Glomerular visceral epithelial cell (primary cell): ENCODE data around the gene HOXC10.

Experiments
- DNase-seq: peaks from one replicate; pipeline ENCODE4 v3.0.0-alpha.2; 2016; ENCODE audit errors: extremely low spot score

The HOXC10 gene

DNA sequence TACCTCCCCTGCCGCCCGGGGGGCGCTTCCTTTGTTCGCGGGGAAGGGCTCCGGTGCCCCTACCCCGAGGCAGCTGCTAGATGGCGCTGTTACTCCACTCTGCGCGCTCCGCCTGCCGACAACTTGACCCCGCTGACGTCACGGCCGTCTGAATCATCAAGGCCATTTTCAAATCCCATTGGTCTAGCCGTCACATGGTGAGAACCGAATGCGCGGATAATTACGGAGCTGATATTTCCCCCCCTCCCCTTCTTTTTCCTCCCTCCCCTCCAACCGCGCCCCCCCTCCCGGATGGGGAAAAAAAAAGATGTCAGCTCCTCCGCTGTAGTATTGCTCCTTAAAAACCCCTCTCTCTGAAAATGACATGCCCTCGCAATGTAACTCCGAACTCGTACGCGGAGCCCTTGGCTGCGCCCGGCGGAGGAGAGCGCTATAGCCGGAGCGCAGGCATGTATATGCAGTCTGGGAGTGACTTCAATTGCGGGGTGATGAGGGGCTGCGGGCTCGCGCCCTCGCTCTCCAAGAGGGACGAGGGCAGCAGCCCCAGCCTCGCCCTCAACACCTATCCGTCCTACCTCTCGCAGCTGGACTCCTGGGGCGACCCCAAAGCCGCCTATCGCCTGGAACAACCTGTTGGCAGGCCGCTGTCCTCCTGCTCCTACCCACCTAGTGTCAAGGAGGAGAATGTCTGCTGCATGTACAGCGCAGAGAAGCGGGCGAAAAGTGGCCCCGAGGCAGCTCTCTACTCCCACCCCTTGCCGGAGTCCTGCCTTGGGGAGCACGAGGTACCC is at the start of gene HOXC10:
HOXC10 (plus strand) TSS at position 246 of the 791 bp plus-strand sequence; CDS start at position 360, 114 bp downstream.
- DNase-seq = peak; percentile 95

- no peak for DNase-seq
Observed at GRCh38 chr12:53935383-53936341, 49.3 kb upstream of the HOXC10 start.

GRCh38 chr12:53937099-53937498 is 47.8 kb upstream of the HOXC10 start:
- DNase-seq = no peak

- DNase-seq = no peak
Observed at GRCh38 chr12:53937596-53938325, 47.2 kb upstream of the HOXC10 start.

GRCh38 chr12:53938326-53939140 is 46.4 kb upstream of the HOXC10 start, which contains the start of gene HOXC13:
Gene HOXC13 (plus strand): TSS chr12:53938831. CDS start chr12:53938907, 76 bp downstream.
- peak; percentile 85 for DNase-seq

GRCh38 chr12:53939141-53940108 is 45.5 kb upstream of the HOXC10 start:
- peak; percentile 33 for DNase-seq

DNA sequence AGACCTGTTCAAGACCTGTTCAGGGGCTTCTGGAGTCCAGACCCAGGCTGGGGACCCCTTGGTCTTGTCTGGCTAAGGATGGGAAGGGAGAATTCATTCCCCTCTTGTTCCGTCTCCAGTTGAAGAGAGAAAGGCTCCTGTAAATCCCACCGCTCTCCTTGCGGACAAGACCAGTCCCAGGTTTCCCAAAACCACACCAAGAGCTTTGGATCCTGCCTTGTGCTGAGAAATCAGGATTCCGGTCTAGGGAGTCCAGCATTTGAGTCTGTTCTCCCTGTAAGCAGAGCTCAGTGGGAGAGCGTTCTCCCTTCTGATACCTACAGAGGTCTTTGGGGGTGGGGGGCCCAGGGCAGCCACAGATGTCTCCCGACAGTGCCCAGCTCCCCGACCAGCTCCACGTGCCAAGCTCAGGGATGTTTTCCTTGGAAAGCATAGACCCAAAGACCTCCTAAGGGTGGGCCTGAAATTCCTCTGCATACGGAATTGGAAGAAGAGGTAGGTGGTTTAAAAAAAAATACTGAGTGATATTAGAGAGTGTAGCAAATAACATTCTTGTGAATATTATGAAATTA is 44.4 kb upstream of the HOXC10 start:
- no peak for DNase-seq

- no peak for DNase-seq
Observed at GRCh38 chr12:53941187-53941586, 43.8 kb upstream of the HOXC10 start.

DNA sequence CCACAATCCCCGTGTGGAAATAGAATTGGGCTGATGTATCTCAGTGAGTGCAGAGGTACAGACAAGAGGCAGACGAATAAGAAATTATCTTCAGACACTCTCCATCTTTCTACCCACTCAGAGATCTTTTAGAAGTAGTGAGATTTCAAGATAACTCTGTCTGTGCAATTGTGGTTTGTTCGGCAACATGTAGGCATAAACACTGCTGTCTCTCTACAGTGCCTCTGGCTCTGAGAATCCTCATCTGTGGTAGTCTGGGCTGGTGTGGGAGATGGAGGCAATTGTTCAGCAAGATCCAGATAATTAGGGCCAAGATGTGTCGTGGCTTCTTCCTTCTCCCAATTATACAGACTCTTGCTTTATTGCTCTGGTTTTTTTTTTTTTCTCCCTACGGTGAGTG is 43.2 kb upstream of the HOXC10 start:
- no peak for DNase-seq

- no peak for DNase-seq
Observed at GRCh38 chr12:53942467-53942997, 42.4 kb upstream of the HOXC10 start.

DNA sequence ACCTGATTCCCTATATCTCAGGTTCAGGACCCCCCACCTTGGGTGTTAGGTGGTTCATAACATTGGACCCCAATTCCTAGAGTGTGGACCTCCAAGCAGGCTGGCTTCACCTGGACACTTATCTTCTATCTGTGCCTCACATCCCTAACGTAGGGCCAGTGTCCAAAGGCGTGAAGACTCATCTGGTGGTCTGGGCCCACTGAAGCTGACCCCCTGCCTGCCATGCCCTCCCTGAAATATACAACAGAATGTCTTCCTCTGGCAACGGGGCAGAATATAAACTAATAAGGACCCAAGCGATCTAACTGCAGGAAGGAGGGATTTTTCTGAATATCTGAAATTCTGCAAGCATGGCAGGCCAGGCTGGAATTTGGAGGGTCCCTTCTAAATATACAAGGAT is 40.7 kb upstream of the HOXC10 start:
- DNase-seq = no peak

DNA sequence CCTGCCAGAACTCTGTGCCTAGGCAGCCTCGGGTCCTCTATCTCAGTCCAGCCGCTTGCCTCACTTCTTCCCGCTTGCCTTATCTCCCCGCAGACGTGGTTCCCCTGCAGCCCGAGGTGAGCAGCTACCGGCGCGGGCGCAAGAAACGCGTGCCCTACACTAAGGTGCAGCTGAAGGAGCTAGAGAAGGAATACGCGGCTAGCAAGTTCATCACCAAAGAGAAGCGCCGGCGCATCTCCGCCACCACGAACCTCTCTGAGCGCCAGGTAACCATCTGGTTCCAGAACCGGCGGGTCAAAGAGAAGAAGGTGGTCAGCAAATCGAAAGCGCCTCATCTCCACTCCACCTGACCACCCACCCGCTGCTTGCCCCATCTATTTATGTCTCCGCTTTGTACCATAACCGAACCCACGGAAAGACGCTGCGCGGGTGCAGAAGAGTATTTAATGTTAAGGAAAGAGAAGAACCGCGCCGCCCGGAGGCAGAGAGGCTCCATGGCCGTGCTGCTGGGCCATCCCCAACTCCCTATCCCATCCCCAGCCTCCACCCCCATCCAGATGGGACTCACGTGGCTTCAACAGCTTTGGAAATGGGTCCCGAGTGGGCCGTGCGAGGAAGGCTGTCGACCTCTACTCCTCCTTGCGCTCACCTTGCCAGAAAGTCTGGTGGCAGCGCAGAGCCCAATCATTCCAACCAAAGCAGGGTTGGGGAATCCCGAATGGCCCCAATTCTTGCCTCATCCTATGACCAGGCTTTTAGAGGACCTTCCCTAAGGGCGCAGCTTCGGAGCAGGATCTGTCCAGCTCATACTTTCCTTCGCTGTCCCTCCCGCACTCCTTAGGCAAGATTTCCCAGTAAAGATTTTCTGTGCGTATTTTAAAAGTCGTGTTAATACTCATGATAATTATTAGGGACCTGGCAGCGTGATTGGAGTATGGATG is 39.8 kb upstream of the HOXC10 start:
- no peak for DNase-seq

DNA sequence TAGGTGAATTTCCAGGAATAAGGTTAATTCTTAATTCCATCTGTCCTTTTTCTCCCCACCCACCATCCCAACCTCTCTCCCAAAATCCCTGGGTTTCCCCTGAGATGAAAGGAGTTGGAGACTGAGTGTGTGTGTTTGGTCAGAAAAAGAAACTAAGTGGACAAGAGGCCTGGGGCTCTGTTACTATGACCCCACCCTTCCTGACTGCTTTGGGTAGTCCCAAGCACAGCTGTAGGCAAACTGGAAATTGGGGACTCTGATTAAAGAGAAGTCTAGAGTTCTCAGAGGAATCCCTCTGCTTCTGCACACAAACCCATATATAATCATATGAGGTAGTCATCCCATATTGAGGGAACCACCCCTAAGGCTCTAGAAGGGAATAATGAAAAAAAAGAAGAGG is 37.2 kb upstream of the HOXC10 start:
- DNase-seq = no peak

DNA sequence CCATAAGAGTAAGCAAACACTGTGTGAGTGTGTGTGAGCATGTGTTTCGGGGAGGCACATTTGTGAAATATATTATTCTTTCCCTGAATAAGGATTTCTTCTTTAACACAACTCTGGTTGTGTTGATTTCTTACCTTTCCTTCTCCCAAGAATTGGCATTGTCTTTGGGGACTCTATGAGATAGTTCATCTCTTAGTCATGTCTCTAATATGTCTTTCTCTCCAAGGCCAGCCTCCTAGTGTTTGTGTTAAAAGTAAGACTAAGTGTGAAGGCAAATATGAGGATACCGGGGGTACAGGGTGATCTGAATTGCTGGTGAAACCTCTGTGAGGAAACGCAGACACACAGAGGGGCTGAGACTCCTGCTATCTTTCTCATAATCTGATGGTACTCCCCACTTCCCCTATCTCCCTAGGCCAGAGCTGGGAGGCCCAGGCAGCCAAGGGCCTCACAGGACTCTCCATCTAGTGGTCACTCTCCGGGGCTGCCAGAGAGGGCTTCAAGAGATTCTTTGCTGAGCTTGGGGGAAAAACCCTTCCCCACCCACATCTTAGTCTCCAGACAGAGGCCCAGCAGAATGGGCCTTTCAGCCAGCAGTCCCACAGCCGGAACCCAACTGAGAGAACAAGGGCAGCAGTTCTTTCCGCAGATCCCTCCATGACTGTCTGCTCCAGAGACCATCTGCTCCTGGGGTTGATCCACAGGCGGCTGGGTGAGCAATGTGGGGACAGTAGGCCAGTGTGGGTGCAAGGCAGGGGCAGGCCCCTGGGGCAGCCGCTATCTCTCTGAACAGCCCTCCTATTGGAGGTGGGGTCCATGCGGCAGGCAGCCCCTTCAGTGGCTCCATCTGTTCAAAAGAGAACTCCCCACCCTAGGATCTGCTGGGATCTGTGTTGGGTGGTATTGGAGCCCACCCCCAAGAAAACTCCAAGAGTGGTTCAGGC is 36.0 kb upstream of the HOXC10 start:
- no peak for DNase-seq

- DNase-seq = no peak
Observed at GRCh38 chr12:53949631-53950436, 35.1 kb upstream of the HOXC10 start.

DNA sequence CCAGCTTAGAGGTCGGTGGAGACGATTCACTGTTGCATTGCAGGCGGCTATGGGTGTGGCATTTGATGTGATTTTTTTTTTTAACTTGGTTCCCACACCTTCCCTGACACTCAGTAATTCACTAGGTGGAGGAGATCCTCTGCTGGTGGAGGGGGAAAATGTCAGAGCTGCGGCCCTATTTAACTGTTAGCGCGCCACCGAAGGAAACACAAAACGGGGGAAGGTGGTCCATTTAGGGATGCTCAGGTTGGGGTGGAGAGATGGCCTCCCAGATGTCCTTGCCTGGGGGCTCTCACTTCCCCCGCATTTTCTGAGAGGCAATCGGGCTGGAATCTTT is 34.5 kb upstream of the HOXC10 start:
- no peak for DNase-seq
